ENCODE data around the gene CAPN1.
"Not testable (repeated sequence)": the region's sequence is repeated elsewhere in the genome, so short reads cannot be mapped to it uniquely, and the experiment has no call there.

The CAPN1 gene

DNA sequence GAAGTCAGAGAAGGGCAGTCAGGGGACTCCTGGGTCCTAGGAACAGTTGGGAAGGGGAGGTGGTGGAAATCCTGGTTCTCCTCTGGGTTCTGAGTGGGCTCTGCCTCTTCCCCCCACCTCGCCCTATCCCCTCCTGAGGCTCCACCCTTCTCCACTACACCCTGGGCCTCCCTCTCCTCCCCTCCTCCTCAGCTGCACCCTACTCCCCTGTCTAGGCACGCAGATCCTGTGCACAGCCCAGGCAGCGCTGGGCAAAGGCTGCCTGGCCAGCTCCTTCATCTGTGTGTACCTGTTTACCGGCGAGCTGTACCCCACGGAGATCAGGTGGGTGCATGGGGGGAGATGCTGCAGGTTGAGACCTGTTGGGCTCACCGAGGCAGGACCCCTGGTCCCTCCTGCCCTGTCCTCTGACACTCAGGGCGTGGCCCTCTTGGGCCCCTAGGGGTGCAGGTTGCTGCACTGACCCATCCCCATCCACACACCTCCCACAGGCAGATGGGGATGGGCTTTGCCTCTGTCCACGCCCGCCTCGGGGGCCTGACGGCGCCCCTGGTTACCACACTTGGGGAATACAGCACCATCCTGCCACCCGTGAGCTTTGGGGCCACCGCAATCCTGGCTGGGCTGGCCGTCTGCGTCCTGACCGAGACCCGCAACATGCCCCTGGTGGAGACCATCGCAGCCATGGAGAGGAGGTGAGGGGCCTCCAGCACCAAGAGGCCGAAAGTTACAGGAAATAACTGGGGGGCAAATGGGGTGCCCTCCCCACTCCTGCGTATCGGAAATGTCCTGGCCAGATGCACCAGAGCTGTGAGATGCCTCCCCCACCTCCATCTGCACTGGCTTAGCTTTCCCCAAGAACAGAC lies 54.7 kb downstream of the CAPN1 start:
- Histone ChIP-seq H3K9me3 (ENCODE audit: control insufficient read depth, insufficient read depth, low read length) (no peaks in the 10 kb centered on the region), H3K4me1 (ENCODE audit: insufficient read depth, low read length) (no peaks in the 10 kb centered on the region), H3K36me3 (ENCODE audit: insufficient read depth, low read length) (no peaks in the 10 kb centered on the region), H3K9ac (ENCODE audit: low read depth, low read length) (no peak overlapping the region)

DNA sequence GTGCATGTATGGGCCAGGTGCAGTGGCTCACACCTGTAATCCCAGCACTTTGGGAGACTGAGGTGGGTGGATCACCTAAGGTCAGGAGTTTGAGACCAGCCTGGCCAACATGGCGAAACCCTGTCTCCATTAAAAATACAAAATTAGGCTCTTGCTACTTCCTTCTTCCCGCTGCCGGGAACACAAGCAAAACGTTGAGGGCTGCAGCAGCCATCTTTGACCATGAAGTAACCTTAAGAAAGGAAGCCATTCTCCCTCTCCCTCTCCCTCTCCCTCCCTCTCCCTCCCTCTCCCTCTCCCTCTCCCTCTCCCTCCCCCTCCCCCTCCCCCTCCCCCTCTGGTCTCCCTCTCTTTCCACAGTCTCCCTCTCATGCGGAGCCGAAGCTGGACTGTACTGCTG lies 56.6 kb downstream of the CAPN1 start:
- not testable (repeated sequence) for H3K4me1 ChIP-seq (ENCODE audit: insufficient read depth, low read length); H3K36me3 ChIP-seq (ENCODE audit: insufficient read depth, low read length); H3K9ac ChIP-seq (ENCODE audit: low read depth, low read length); H3K9me3 ChIP-seq (ENCODE audit: control insufficient read depth, insufficient read depth, low read length)

- H3K36me3 ChIP-seq (ENCODE audit: insufficient read depth, low read length), result no peaks in the 10 kb centered on the region
- H3K9ac ChIP-seq (ENCODE audit: low read depth, low read length), result no peak overlapping the region
- H3K9me3 ChIP-seq (ENCODE audit: control insufficient read depth, insufficient read depth, low read length), result no peaks in the 10 kb centered on the region
- H3K4me1 ChIP-seq (ENCODE audit: insufficient read depth, low read length), result peaks cover 5% of the 10 kb centered on the region
Measured at GRCh38 chr11:65241134-65241533, 59.4 kb downstream of the CAPN1 start.

DNA sequence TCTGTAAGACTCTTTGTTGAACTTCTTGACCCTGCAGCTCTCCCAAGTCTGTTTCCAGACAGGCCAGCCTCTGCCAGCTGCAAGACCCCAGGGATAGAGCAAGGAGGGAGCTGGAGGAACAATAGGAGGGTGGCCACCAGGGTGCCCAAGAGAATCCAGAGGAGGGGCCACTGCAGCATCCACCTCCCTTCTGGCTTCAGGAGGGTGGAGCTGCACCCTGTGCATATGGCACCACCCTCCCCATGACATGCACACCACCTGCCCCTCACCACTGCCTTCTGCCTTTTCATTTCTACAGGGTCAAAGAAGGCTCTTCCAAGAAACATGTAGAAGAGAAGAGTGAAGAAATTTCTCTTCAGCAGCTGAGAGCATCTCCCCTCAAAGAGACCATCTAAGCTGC lies 60.0 kb downstream of the CAPN1 start:
- H3K9ac ChIP-seq (ENCODE audit: low read depth, low read length), result no peak overlapping the region
- H3K4me1 ChIP-seq (ENCODE audit: insufficient read depth, low read length), result peaks cover 5% of the 10 kb centered on the region
- H3K9me3 ChIP-seq (ENCODE audit: control insufficient read depth, insufficient read depth, low read length), result no peaks in the 10 kb centered on the region
- H3K36me3 ChIP-seq (ENCODE audit: insufficient read depth, low read length), result no peaks in the 10 kb centered on the region

- Histone ChIP-seq H3K9ac (ENCODE audit: low read depth, low read length) (no peak overlapping the region), H3K4me1 (ENCODE audit: insufficient read depth, low read length) (peaks cover 5% of the 10 kb centered on the region)
Measured at GRCh38 chr11:65242389-65242788, 60.7 kb downstream of the CAPN1 start.

GRCh38 chr11:65243797-65244196 lies 62.1 kb downstream of the CAPN1 start:
- H3K36me3 ChIP-seq (ENCODE audit: insufficient read depth, low read length), result no peaks in the 10 kb centered on the region
- H3K9ac ChIP-seq (ENCODE audit: low read depth, low read length), result no peak overlapping the region; the same call in 1 of the 2 replicates
- H3K9me3 ChIP-seq (ENCODE audit: control insufficient read depth, insufficient read depth, low read length), result no peaks in the 10 kb centered on the region
- peaks cover 5% of the 10 kb centered on the region for H3K4me1 ChIP-seq (ENCODE audit: insufficient read depth, low read length)

More at GRCh38 chr11:65242389-65242788, 60.7 kb downstream of the CAPN1 start:
- H3K9me3 ChIP-seq (ENCODE audit: control insufficient read depth, insufficient read depth, low read length), result no peaks in the 10 kb centered on the region
- no peaks in the 10 kb centered on the region for H3K36me3 ChIP-seq (ENCODE audit: insufficient read depth, low read length)

DNA sequence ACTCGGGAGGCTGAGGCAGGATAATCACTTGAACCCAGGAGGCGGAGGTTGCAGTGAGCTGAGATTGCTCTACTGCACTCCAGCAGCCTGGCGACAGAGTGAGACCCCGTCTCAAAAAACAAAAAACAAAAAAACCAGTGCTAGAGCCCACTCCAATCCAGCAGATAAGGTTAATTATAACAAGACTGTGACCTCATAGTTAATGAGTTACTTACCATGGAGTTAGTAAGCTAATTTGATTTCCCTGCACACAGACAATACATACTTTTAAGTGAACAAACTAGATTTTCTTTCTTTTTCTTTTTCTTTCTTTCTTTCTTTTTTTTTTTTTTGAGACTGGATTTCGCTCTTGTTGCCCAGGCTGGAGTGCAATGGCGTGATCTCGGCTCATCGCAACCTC lies 63.3 kb downstream of the CAPN1 start:
- not testable (repeated sequence) for H3K9ac ChIP-seq (ENCODE audit: low read depth, low read length); H3K9me3 ChIP-seq (ENCODE audit: control insufficient read depth, insufficient read depth, low read length); H3K4me1 ChIP-seq (ENCODE audit: insufficient read depth, low read length); H3K36me3 ChIP-seq (ENCODE audit: insufficient read depth, low read length)

DNA sequence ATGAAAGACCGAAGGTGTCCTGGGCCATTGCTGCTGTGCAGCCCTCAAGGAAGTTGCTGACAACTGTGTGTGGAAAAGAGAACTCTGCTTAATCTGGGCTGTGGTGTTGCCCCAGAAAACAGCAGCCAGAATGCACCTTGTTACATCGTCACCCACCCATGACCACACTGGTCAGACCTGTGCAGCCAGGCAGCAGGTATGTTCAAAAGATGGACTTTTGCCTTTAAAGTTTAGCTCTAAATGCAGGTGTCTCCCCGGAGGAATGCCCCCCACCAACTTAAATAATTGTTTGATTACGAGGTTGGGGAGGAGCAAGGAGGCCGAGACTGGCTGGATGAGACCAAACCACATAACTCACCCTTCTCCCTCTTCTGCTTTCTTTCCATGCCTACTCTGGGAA lies 64.8 kb downstream of the CAPN1 start:
- Histone ChIP-seq H3K4me1 (ENCODE audit: insufficient read depth, low read length) (peaks cover 5% of the 10 kb centered on the region), H3K36me3 (ENCODE audit: insufficient read depth, low read length) (no peaks in the 10 kb centered on the region), H3K9ac (ENCODE audit: low read depth, low read length) (no peak overlapping the region), H3K9me3 (ENCODE audit: control insufficient read depth, insufficient read depth, low read length) (no peaks in the 10 kb centered on the region)

DNA sequence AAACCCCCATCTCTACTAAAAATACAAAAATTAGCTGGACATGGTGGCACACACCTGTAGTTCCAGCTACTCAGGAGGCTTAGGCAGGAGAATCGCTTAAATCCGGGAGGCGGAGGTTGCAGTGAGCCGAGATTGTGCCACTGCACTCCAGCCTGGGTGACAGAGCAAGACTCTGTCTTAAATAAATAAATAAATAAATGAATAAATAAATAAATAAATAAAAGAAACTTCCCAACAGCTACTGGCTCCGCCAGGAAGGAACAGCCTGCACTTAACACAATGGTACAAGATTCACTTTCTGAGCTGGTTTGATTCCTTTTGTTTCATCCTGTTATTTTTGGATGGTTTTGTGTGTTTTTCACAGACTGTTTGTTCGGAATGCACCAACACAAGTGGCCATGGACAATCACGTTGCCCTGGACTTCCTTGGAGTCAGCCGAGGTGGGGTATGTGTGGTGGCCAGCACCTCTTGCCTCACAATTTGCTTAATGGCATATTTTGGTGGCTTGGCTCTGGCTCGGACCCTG lies 66.5 kb downstream of the CAPN1 start:
- H3K9me3 ChIP-seq (ENCODE audit: control insufficient read depth, insufficient read depth, low read length); H3K4me1 ChIP-seq (ENCODE audit: insufficient read depth, low read length); H3K36me3 ChIP-seq (ENCODE audit: insufficient read depth, low read length); H3K9ac ChIP-seq (ENCODE audit: low read depth, low read length): not testable (repeated sequence)

DNA sequence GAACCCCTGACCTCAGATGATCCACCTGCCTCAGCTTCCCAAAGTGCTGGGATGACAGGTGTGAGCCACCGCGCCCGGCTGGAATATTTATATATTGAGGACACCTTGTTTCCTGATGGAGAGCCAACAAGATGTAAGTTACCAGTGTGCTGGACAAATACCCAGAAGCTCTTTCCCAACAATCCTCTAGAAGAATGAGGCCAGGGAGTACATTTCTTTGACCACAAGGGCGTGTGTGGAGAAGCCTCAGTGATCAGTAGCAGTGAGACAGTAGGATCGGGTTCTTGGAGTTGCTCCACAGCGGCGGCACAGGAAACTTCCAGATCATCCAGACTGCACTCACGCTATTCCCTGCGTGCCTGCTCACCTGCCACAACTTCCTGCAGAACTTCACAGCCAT lies 69.7 kb downstream of the CAPN1 start:
- Histone ChIP-seq H3K9ac (ENCODE audit: low read depth, low read length) (no peak overlapping the region), H3K4me1 (ENCODE audit: insufficient read depth, low read length) (no peaks in the 10 kb centered on the region), H3K9me3 (ENCODE audit: control insufficient read depth, insufficient read depth, low read length) (no peaks in the 10 kb centered on the region), H3K36me3 (ENCODE audit: insufficient read depth, low read length) (no peaks in the 10 kb centered on the region)

GRCh38 chr11:65254724-65255123 lies 73.0 kb downstream of the CAPN1 start:
- H3K4me1 ChIP-seq (ENCODE audit: insufficient read depth, low read length), result no peaks in the 10 kb centered on the region
- no peak overlapping the region for H3K9ac ChIP-seq (ENCODE audit: low read depth, low read length)
- H3K36me3 ChIP-seq (ENCODE audit: insufficient read depth, low read length), result no peaks in the 10 kb centered on the region
- no peaks in the 10 kb centered on the region for H3K9me3 ChIP-seq (ENCODE audit: control insufficient read depth, insufficient read depth, low read length)

GRCh38 chr11:65258988-65259387 lies 77.3 kb downstream of the CAPN1 start:
- H3K9me3 ChIP-seq (ENCODE audit: control insufficient read depth, insufficient read depth, low read length), result no peaks in the 10 kb centered on the region
- no peaks in the 10 kb centered on the region for H3K36me3 ChIP-seq (ENCODE audit: insufficient read depth, low read length)
- H3K4me1 ChIP-seq (ENCODE audit: insufficient read depth, low read length), result no peaks in the 10 kb centered on the region
- H3K9ac ChIP-seq (ENCODE audit: low read depth, low read length), result no peak overlapping the region

- Histone ChIP-seq H3K36me3 (ENCODE audit: insufficient read depth, low read length) (no peaks in the 10 kb centered on the region), H3K4me1 (ENCODE audit: insufficient read depth, low read length) (no peaks in the 10 kb centered on the region), H3K9ac (ENCODE audit: low read depth, low read length) (no peak overlapping the region), H3K9me3 (ENCODE audit: control insufficient read depth, insufficient read depth, low read length) (no peaks in the 10 kb centered on the region)
Measured at GRCh38 chr11:65260302-65260701, 78.6 kb downstream of the CAPN1 start.

DNA sequence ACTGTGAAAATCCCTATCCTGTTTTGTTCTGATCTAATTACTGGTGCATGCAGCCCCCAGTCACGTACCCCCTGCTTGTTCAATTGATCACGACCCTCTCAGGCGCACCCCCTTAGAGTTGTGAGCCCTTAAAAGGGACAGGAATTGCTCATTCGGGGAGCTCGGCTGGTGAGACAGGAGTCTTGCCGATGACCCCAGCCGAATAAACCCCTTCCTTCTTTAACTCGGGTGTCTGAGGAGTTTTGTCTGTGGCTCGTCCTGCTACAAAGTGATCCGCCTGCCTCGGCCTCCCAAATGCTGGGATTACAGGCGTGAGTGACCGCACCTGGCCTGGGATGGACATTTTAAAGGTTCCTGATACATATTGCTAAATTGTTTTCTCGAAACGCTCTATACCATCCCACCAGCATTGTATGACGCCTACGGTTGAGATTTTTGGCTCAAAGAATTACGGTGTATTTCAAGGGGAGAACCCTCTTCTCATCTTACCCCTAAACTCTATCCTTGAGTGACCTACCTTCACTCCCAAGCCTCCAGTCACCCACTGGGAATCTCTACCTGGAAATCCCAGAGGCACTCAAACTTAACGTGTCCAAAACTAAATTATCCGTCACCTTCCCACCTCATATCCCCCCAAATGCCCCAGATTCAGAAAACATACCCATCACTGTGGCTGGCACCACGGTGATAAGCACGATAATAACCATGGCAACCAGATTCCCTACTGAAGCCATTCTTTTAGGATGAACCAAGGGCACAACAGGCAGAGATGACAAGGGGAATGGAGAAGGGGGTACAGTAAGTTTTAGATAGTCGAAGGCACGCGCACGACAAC lies 79.2 kb downstream of the CAPN1 start:
- H3K9me3 ChIP-seq (ENCODE audit: control insufficient read depth, insufficient read depth, low read length), result no peaks in the 10 kb centered on the region
- no peaks in the 10 kb centered on the region for H3K36me3 ChIP-seq (ENCODE audit: insufficient read depth, low read length)
- H3K4me1 ChIP-seq (ENCODE audit: insufficient read depth, low read length), result no peaks in the 10 kb centered on the region
- peak overlapping the region; percentile 88 for H3K9ac ChIP-seq (ENCODE audit: low read depth, low read length)

Measured in ES-I3 (cell line).